Measurements from ENCODE around the gene EDAR. TPM values are rescaled to one million over a fixed set of nuclear protein-coding genes. Genes with fewer than 3 reads are reported as not detected.

EDAR gene
- total RNA-seq, 1 experiment from 2014 or later: 0.15 TPM

- H3K79me2 ChIP-seq (ENCODE audit: insufficient read depth, low read length): no peaks in the 10 kb centered on the region
- no peak overlapping the region for H2AFZ ChIP-seq (ENCODE audit: low read depth, low read length, poor library complexity, severe bottlenecking)
- no peak overlapping the region for H3K4me3 ChIP-seq (replicated peaks in 1 of 2; ENCODE audit: low read depth in 1 of 2, low read length in 2 of 2)
- H3K36me3 ChIP-seq (ENCODE audit: control insufficient read depth in 1 of 2, insufficient read depth in 2 of 2, low read length in 2 of 2): no peaks in the 10 kb centered on the region
- no peaks in the 10 kb centered on the region for H3K9me3 ChIP-seq (ENCODE audit: control insufficient read depth in 1 of 2, insufficient read depth in 1 of 2, low read depth in 1 of 2, low read length in 2 of 2)
- H3K4me1 ChIP-seq (ENCODE audit: control insufficient read depth in 1 of 2, insufficient read depth in 2 of 2, low read length in 2 of 2): no peaks in the 10 kb centered on the region; a peak in 1 of 4 replicates
- RAD21 ChIA-PET (ENCODE audit: low non-redundant PET in 1 of 2, low total read pairs in 2 of 2, uncharacterized antibody in 2 of 2, unreplicated experiment in 2 of 2): no interaction called here
- CTCF ChIA-PET: no interaction called here
- BruUV-seq (replicated peaks): no TSS peak
- no peaks in the 10 kb centered on the region for H3K27me3 ChIP-seq (ENCODE audit: insufficient read depth, low read length)
- no peaks in the 10 kb centered on the region for H3K9me2 ChIP-seq (ENCODE audit: insufficient read depth)
- H4K20me1 ChIP-seq (ENCODE audit: insufficient read depth): no peaks in the 10 kb centered on the region
- POLR2A ChIA-PET: no interaction called here
- TF ChIP-seq EZH2phosphoT487 (IDR thresholded peaks at IDR 0.05; ENCODE audit: borderline replicate concordance) (no peak), SP1 (IDR thresholded peaks at IDR 0.05; ENCODE audit: low read depth) (no peak), FOSL1 (IDR thresholded peaks at IDR 0.05; ENCODE audit: low read depth) (no peak), JUND (IDR thresholded peaks at IDR 0.05) (no peak), POLR2A (IDR thresholded peaks at IDR 0.05; ENCODE audit: borderline replicate concordance, extremely low read depth, insufficient read depth, insufficient read length) (no peak), SIN3A (IDR thresholded peaks at IDR 0.05; ENCODE audit: low read depth) (no peak), ZFX (IDR thresholded peaks at IDR 0.05) (no peak), ZBTB33 (IDR thresholded peaks at IDR 0.05; ENCODE audit: extremely low read depth, insufficient replicate concordance, low read length) (no peak), EGR1 (IDR thresholded peaks at IDR 0.05; ENCODE audit: low read depth) (no peak), ATF3 (IDR thresholded peaks at IDR 0.05) (no peak), CEBPB (IDR thresholded peaks at IDR 0.05; ENCODE audit: low read depth) (no peak)
- TF ChIP-seq, protein P1, sequence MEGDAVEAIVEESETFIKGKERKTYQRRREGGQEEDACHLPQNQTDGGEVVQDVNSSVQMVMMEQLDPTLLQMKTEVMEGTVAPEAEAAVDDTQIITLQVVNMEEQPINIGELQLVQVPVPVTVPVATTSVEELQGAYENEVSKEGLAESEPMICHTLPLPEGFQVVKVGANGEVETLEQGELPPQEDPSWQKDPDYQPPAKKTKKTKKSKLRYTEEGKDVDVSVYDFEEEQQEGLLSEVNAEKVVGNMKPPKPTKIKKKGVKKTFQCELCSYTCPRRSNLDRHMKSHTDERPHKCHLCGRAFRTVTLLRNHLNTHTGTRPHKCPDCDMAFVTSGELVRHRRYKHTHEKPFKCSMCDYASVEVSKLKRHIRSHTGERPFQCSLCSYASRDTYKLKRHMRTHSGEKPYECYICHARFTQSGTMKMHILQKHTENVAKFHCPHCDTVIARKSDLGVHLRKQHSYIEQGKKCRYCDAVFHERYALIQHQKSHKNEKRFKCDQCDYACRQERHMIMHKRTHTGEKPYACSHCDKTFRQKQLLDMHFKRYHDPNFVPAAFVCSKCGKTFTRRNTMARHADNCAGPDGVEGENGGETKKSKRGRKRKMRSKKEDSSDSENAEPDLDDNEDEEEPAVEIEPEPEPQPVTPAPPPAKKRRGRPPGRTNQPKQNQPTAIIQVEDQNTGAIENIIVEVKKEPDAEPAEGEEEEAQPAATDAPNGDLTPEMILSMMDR (IDR thresholded peaks at IDR 0.05 in 2 of 3, conservative IDR thresholded peaks at IDR 0.05 in 1 of 3; ENCODE audit: borderline replicate concordance in 1 of 3, insufficient read depth in 1 of 3, low read depth in 2 of 3, low read length in 2 of 3): no peak
- no peak for ATAC-seq
- H3K4me2 ChIP-seq (ENCODE audit: low read length): no peak overlapping the region
- no peak overlapping the region for H3K27ac ChIP-seq (ENCODE audit: low read depth, low read length)
- DNase-seq (ENCODE audit: low read depth, low spot score): no peak
- intact Hi-C loops (cut with micrococcal nuclease): no loop called here
- H3K9ac ChIP-seq (ENCODE audit: low read length): no peak overlapping the region
Measured at GRCh38 chr2:109032229-109032820, 43.3 kb upstream of the EDAR start.
